Vagina (tissue), 2 donors: ENCODE measurements around the gene RLN1. TPM values are rescaled to one million over a fixed set of nuclear protein-coding genes. Genes with fewer than 3 reads are reported as not detected.
"Not testable (repeated sequence)": the region's sequence is repeated elsewhere in the genome, so short reads cannot be mapped to it uniquely, and the experiment has no call there.

Experiments used
- DNase-seq, 2 donors: peaks; one replicate each; pipeline ENCODE4 v3.0.0-alpha.2; 2017; ENCODE audit errors: extremely low spot score in 2 of 2
- H3K27ac ChIP-seq: fragments of 200-600 bp; sonication (generic); one replicate; pipeline ENCODE4 v1.5.1; 2019
- H3K27me3 ChIP-seq: fragments of 200-600 bp; sonication (generic); one replicate; pipeline ENCODE4 v1.5.1; 2019
- H3K36me3 ChIP-seq, 2 donors: fragments of 200-600 bp; sonication (generic); one replicate each; pipeline ENCODE4 v1.5.1; 2017 to 2019
- H3K4me1 ChIP-seq: fragments of 200-600 bp; sonication (generic); one replicate; pipeline ENCODE4 v1.5.1; 2019
- H3K4me3 ChIP-seq, 2 donors: fragments of 200-600 bp; sonication (generic); 1 replicate in 1 of 2; 2 replicates in 1 of 2; pipeline ENCODE4 v1.5.1; 2016 to 2019
- H3K9me3 ChIP-seq: fragments of 200-600 bp; sonication (generic); one replicate; pipeline ENCODE4 v1.5.1; 2019
- CTCF ChIP-seq, 3 experiments: fragments of 450-650 bp in 2 of 3; fragments of 200-600 bp in 1 of 3; sonication (generic) in 1 of 3; IDR thresholded peaks; one replicate each; pipeline ENCODE4 v1.5.1; 2017 to 2019; ENCODE audit warnings: antibody characterized with exemption in 3 of 3, mild to moderate bottlenecking in 2 of 3, moderate library complexity in 2 of 3
- POLR2A ChIP-seq, 2 donors: fragments of 450-650 bp; IDR thresholded peaks; one replicate each; pipeline ENCODE4 v1.6.1; 2017; ENCODE audit warnings: antibody characterized with exemption in 2 of 2, mild to moderate bottlenecking in 2 of 2, moderate library complexity in 2 of 2
- POLR2AphosphoS5 ChIP-seq, 2 donors: sonication (generic); formaldehyde crosslinking; IDR thresholded peaks; one replicate each; pipeline ENCODE4 v1.9.0; 2017; ENCODE audit warnings: antibody characterized with exemption in 2 of 2, mild to moderate bottlenecking in 2 of 2, low read depth in 1 of 2; ENCODE audit not compliant: insufficient read depth in 1 of 2
- intact Hi-C: fragments of 100-400 bp; cut with DNase I; formaldehyde crosslinking; loops from one replicate; pipeline ENCODE4 v1.15.1; 2023
- total RNA-seq: library from RNA; depleted of rRNA; stranded (reverse); fragments of >200 nt; gene quantifications from one replicate; pipeline ENCODE4 v1.2.3, GENCODE V29; 2016

Gene RLN1
- total RNA-seq, 1 donor from 2014 or later, result not detected

- TF ChIP-seq POLR2AphosphoS5 (IDR thresholded peaks at IDR 0.05; ENCODE audit: insufficient read depth in 1 of 2, low read depth in 1 of 2) (no peak), POLR2A (IDR thresholded peaks at IDR 0.05) (no peak), CTCF (IDR thresholded peaks at IDR 0.05) (no peak)
These were observed 13.1 kb upstream of the RLN1 start for GRCh38 chr9:5352637-5353248.

GRCh38 chr9:5336688-5337087, 3.0 kb downstream of the RLN1 start:
- no peak for DNase-seq
- Histone ChIP-seq H3K27ac (no peak overlapping the region), H3K4me3 (no peak overlapping the region), H3K27me3 (no peaks in the 10 kb centered on the region), H3K36me3 (no peaks in the 10 kb centered on the region), H3K4me1 (no peaks in the 10 kb centered on the region), H3K9me3 (no peaks in the 10 kb centered on the region)
- TF ChIP-seq POLR2AphosphoS5 (IDR thresholded peaks at IDR 0.05; ENCODE audit: insufficient read depth in 1 of 2, low read depth in 1 of 2) (no peak), CTCF (IDR thresholded peaks at IDR 0.05) (no peak), POLR2A (IDR thresholded peaks at IDR 0.05) (no peak)
- intact Hi-C loops, result no loop called here

More at GRCh38 chr9:5352637-5353248, 13.1 kb upstream of the RLN1 start:
- H3K27ac ChIP-seq, result no peak overlapping the region
- H3K27me3 ChIP-seq, result no peaks in the 10 kb centered on the region
- H3K9me3 ChIP-seq, result no peaks in the 10 kb centered on the region
- DNase-seq, result no peak
- no peaks in the 10 kb centered on the region for H3K4me1 ChIP-seq
- intact Hi-C loops, result no loop called here
- H3K4me3 ChIP-seq, result no peak overlapping the region
- H3K36me3 ChIP-seq, result peaks cover 0 to 4% of the 10 kb centered on the region in 2 donors

- intact Hi-C loops, DNase-seq, H3K4me1 ChIP-seq, H3K27me3 ChIP-seq, H3K4me3 ChIP-seq, H3K27ac ChIP-seq, H3K9me3 ChIP-seq, H3K36me3 ChIP-seq: not testable (repeated sequence)
These were observed 8.4 kb downstream of the RLN1 start for GRCh38 chr9:5331276-5331675.

- TF ChIP-seq CTCF (IDR thresholded peaks at IDR 0.05) (no peak), POLR2AphosphoS5 (IDR thresholded peaks at IDR 0.05; ENCODE audit: insufficient read depth in 1 of 2, low read depth in 1 of 2) (no peak), POLR2A (IDR thresholded peaks at IDR 0.05) (no peak)
- no peaks in the 10 kb centered on the region for H3K9me3 ChIP-seq
- H3K4me1 ChIP-seq, result no peaks in the 10 kb centered on the region
- H3K4me3 ChIP-seq, result no peak overlapping the region
- DNase-seq, result no peak
- intact Hi-C loops, result no loop called here
- no peaks in the 10 kb centered on the region for H3K27me3 ChIP-seq
- H3K27ac ChIP-seq, result no peak overlapping the region
- no peaks in the 10 kb centered on the region for H3K36me3 ChIP-seq
These were observed 12.7 kb downstream of the RLN1 start for GRCh38 chr9:5326893-5327548.

GRCh38 chr9:5326187-5326586, 13.5 kb downstream of the RLN1 start:
- no peak overlapping the region for H3K27ac ChIP-seq
- no peak for TF ChIP-seq POLR2AphosphoS5 (IDR thresholded peaks at IDR 0.05; ENCODE audit: insufficient read depth in 1 of 2, low read depth in 1 of 2)
- no peak for TF ChIP-seq POLR2A (IDR thresholded peaks at IDR 0.05)
- no peak for TF ChIP-seq CTCF (IDR thresholded peaks at IDR 0.05)
- intact Hi-C loops, result no loop called here
- H3K4me1 ChIP-seq, result no peaks in the 10 kb centered on the region
- H3K9me3 ChIP-seq, result no peaks in the 10 kb centered on the region
- no peaks in the 10 kb centered on the region for H3K36me3 ChIP-seq
- no peaks in the 10 kb centered on the region for H3K27me3 ChIP-seq
- H3K4me3 ChIP-seq, result no peak overlapping the region
- no peak for DNase-seq

- H3K27me3 ChIP-seq, H3K4me1 ChIP-seq, H3K9me3 ChIP-seq, H3K36me3 ChIP-seq, H3K27ac ChIP-seq, DNase-seq, intact Hi-C loops, H3K4me3 ChIP-seq: not testable (repeated sequence)
These were observed 18.1 kb downstream of the RLN1 start for GRCh38 chr9:5321601-5322000.
